HepG2 (cell line): ENCODE data around the gene PLEKHH3. TPM values are rescaled to one million over a fixed set of nuclear protein-coding genes. Genes with fewer than 3 reads are reported as not detected.

Source experiments
- BCL6 ChIP-seq: IDR thresholded peaks from 2 replicates; pipeline ENCODE4 v1.6.1; 2016; ENCODE audit warnings: missing genetic modification reagents, missing compliant biosample characterization
- CCAR2 ChIP-seq: fragments of 200-400 bp; formaldehyde crosslinking; optimal IDR thresholded peaks from 2 replicates; pipeline ENCODE3; 2018; ENCODE audit warnings: low read depth, mild to moderate bottlenecking, low read length, moderate library complexity
- DMAP1 ChIP-seq: IDR thresholded peaks from 2 replicates; pipeline ENCODE4 v1.6.1; 2016
- FOXM1 ChIP-seq: sonication (generic); formaldehyde crosslinking; IDR thresholded peaks from 2 replicates; pipeline ENCODE4 v1.5.0; 2020; ENCODE audit warnings: missing genetic modification reagents
- HOXA7 ChIP-seq: sonication (generic); formaldehyde crosslinking; IDR thresholded peaks from 2 replicates; pipeline ENCODE4 v1.8.1; 2022; ENCODE audit warnings: mild to moderate bottlenecking, missing genetic modification reagents, moderate library complexity
- KDM2A ChIP-seq: sonication (generic); formaldehyde crosslinking; IDR thresholded peaks from 2 replicates; pipeline ENCODE4 v1.4.0; 2020; ENCODE audit warnings: low read depth, missing genetic modification reagents, borderline replicate concordance
- MAZ ChIP-seq, 2 experiments: sonication (generic) in 1 of 2; formaldehyde crosslinking in 1 of 2; IDR thresholded peaks; 2 replicates each; pipeline versions ENCODE4 v1.5.0 to v1.6.1; 2012 to 2020; ENCODE audit warnings: low read depth in 2 of 2, mild to moderate bottlenecking in 2 of 2, borderline replicate concordance in 1 of 2, improper control_type of control experiment in 1 of 2, low read length in 1 of 2, missing genetic modification reagents in 1 of 2, moderate library complexity in 1 of 2
- NCOA1 ChIP-seq: sonication (generic); formaldehyde crosslinking; IDR thresholded peaks from 2 replicates; pipeline ENCODE4 v1.9.0; 2021; ENCODE audit warnings: missing genetic modification reagents
- POLR2AphosphoS2 ChIP-seq: IDR thresholded peaks from 2 replicates; pipeline ENCODE4 v1.6.1; 2011; ENCODE audit warnings: low read depth, low read length, improper control_type of control experiment
- RBM39 ChIP-seq: fragments of 200-400 bp; formaldehyde crosslinking; IDR thresholded peaks from one replicate; pipeline ENCODE4 v1.6.1; 2018; ENCODE audit warnings: antibody characterized with exemption, mild to moderate bottlenecking, low read depth, low read length; ENCODE audit not compliant: poor library complexity, severe bottlenecking
- SP1 ChIP-seq, 2 experiments: fragments of 450-650 bp in 1 of 2; sonication (generic) in 1 of 2; formaldehyde crosslinking in 1 of 2; IDR thresholded peaks; 2 replicates each; pipeline versions ENCODE4 v1.4.0 to v1.6.1; 2016 to 2020; ENCODE audit warnings: missing genetic modification reagents in 1 of 2
- SYNCRIP ChIP-seq: fragments of 200-400 bp; formaldehyde crosslinking; IDR thresholded peaks from 2 replicates; pipeline ENCODE4 v1.6.1; 2018; ENCODE audit warnings: mild to moderate bottlenecking, low read depth, low read length; ENCODE audit not compliant: insufficient read depth
- TBX2 ChIP-seq: sonication (generic); formaldehyde crosslinking; IDR thresholded peaks from 2 replicates; pipeline ENCODE4 v1.5.0; 2020; ENCODE audit warnings: missing genetic modification reagents, mild to moderate bottlenecking, borderline replicate concordance
- TRIM24 ChIP-seq: sonication (generic); formaldehyde crosslinking; IDR thresholded peaks from 2 replicates; pipeline ENCODE4 v1.8.0; 2022; ENCODE audit warnings: mild to moderate bottlenecking, missing genetic modification reagents
- ZC3H13 ChIP-seq: sonication (generic); formaldehyde crosslinking; IDR thresholded peaks from 2 replicates; pipeline ENCODE4 v1.8.1; 2023; ENCODE audit warnings: mild to moderate bottlenecking, missing genetic modification reagents, moderate library complexity
- ZFP62 ChIP-seq: sonication (generic); formaldehyde crosslinking; IDR thresholded peaks from 2 replicates; pipeline ENCODE4 v1.4.0; 2020; ENCODE audit warnings: missing genetic modification reagents
- ZNF343 ChIP-seq: sonication (generic); formaldehyde crosslinking; IDR thresholded peaks from 2 replicates; pipeline ENCODE4 v1.4.0; 2020; ENCODE audit warnings: mild to moderate bottlenecking, missing genetic modification reagents
- ZNF558 ChIP-seq: sonication (generic); formaldehyde crosslinking; IDR thresholded peaks from 2 replicates; pipeline ENCODE4 v1.9.0; 2022; ENCODE audit warnings: mild to moderate bottlenecking, missing genetic modification reagents, borderline replicate concordance
- polyA plus RNA-seq, 8 experiments: library from polyadenylated mRNA; depleted of rRNA in 3 of 8; stranded (reverse) in 7 of 8; unstranded in 1 of 8; fragments of >200 nt; fragmentation: Illumina TruSeq in 4 of 8; extraction: Trizol in 4 of 8; gene quantifications; 2 replicates each; pipeline versions ENCODE4 v1.2.1 to v1.2.3, GENCODE V29; 2011 to 2016; ENCODE audit warnings: low read depth in 4 of 8, missing spikeins in 1 of 8, mixed read lengths in 1 of 8; ENCODE audit not compliant: insufficient read depth in 1 of 8
- total RNA-seq, 5 experiments: library from RNA; depleted of rRNA; stranded (reverse); fragments of >200 nt; fragmentation: Illumina TruSeq; extraction: Trizol; gene quantifications; 2 replicates each; pipeline ENCODE4 v1.2.3, GENCODE V29; 2016; ENCODE audit warnings: low read depth in 1 of 5
- TF ChIP-seq, protein P1 (sequence below): sonication (generic); IDR thresholded peaks from 2 replicates; pipeline ENCODE4 v1.6.1; 2016; ENCODE audit warnings: low read depth, borderline replicate concordance
- TF ChIP-seq, protein P2 (sequence below): sonication (generic); formaldehyde crosslinking; IDR thresholded peaks from 2 replicates; pipeline ENCODE4 v1.4.0; 2020; ENCODE audit warnings: mild to moderate bottlenecking, missing genetic modification reagents
- TF ChIP-seq, protein P3 (sequence below): IDR thresholded peaks from 2 replicates; pipeline ENCODE4 v1.6.1; 2018; ENCODE audit warnings: missing genetic modification reagents
- TF ChIP-seq, protein P4 (sequence below): sonication (generic); formaldehyde crosslinking; IDR thresholded peaks from 2 replicates; pipeline ENCODE4 v1.5.0; 2020; ENCODE audit warnings: mild to moderate bottlenecking, missing genetic modification reagents, borderline replicate concordance
- TF ChIP-seq, protein P5 (sequence below): sonication (generic); formaldehyde crosslinking; IDR thresholded peaks from 2 replicates; pipeline ENCODE4 v1.8.1; 2023; ENCODE audit warnings: mild to moderate bottlenecking, missing genetic modification reagents
- TF ChIP-seq, protein P6 (sequence below): sonication (generic); formaldehyde crosslinking; IDR thresholded peaks from 2 replicates; pipeline ENCODE4 v1.5.1; 2020; ENCODE audit warnings: missing genetic modification reagents, mild to moderate bottlenecking, borderline replicate concordance

Gene PLEKHH3
- total and polyA plus RNA-seq, 2 of the 13 experiments (the other 11 are each of a cell fraction or from before 2014, with no cell fraction given) = 6.0 to 19.9 TPM

DNA sequence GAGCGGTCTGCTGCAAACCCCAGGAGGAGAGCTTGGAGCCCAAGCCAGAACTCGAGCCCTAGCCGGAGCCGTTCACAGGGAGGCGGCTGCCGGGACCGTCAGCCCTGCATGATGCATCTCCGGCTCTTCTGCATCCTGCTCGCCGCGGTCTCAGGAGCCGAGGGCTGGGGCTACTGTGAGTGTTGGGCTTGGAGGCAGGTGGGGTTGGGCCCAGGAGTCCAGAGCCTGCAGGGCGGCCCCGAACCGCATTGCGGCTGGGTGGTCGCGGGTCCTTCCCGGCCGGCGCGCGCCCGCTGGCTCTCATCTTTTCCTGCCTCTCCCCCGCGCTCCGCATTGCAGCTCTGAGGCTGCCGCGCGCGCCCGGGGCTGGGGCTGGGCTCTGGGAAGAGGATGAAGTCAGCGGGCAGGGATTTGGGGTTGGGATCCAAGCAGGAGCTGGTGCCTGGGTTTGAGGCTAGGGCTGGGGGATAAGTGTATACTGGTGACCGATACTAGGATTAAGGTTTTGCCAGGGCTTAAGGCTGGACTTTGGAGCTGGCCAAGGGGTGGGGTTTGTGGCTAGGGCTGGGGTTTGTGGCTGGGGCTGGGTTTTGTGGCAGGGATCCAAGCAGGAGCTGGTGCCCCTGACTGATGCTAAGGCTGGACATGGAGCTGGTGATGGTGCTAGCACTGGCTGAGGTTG is 6.1 kb upstream of the PLEKHH3 start (continued):
- TF ChIP-seq, protein P1, sequence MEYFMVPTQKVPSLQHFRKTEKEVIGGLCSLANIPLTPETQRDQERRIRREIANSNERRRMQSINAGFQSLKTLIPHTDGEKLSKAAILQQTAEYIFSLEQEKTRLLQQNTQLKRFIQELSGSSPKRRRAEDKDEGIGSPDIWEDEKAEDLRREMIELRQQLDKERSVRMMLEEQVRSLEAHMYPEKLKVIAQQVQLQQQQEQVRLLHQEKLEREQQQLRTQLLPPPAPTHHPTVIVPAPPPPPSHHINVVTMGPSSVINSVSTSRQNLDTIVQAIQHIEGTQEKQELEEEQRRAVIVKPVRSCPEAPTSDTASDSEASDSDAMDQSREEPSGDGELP = no peak
- TF ChIP-seq, protein P2, sequence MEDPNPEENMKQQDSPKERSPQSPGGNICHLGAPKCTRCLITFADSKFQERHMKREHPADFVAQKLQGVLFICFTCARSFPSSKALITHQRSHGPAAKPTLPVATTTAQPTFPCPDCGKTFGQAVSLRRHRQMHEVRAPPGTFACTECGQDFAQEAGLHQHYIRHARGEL (CRISPR knock-in tag) = peak; percentile 40; the same call in 1 of the 2 replicates
- TF ChIP-seq, protein P3, sequence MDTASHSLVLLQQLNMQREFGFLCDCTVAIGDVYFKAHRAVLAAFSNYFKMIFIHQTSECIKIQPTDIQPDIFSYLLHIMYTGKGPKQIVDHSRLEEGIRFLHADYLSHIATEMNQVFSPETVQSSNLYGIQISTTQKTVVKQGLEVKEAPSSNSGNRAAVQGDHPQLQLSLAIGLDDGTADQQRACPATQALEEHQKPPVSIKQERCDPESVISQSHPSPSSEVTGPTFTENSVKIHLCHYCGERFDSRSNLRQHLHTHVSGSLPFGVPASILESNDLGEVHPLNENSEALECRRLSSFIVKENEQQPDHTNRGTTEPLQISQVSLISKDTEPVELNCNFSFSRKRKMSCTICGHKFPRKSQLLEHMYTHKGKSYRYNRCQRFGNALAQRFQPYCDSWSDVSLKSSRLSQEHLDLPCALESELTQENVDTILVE (CRISPR knock-in tag) = peak; percentile 19
- no peak for TF ChIP-seq ZNF343 (CRISPR knock-in tag)
- no peak for TF ChIP-seq TRIM24 (CRISPR knock-in tag)
- no peak for TF ChIP-seq ZC3H13 (CRISPR knock-in tag)
- TF ChIP-seq, protein P4, sequence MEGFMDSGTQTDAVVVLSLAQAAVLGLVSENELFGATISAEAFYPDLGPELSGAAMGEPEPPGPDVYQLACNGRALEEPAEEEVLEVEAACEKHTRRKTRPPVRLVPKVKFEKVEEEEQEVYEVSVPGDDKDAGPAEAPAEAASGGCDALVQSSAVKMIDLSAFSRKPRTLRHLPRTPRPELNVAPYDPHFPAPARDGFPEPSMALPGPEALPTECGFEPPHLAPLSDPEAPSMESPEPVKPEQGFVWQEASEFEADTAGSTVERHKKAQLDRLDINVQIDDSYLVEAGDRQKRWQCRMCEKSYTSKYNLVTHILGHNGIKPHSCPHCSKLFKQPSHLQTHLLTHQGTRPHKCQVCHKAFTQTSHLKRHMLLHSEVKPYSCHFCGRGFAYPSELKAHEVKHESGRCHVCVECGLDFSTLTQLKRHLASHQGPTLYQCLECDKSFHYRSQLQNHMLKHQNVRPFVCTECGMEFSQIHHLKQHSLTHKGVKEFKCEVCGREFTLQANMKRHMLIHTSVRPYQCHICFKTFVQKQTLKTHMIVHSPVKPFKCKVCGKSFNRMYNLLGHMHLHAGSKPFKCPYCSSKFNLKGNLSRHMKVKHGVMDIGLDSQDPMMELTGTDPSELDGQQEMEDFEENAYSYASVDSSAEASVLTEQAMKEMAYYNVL (CRISPR knock-in tag) = peak; percentile 69; the same call in 1 of the 2 replicates
- no peak for TF ChIP-seq SYNCRIP
- TF ChIP-seq NCOA1 (CRISPR knock-in tag) = no peak
- peak; percentile 4; the same call in 1 of the 2 replicates for TF ChIP-seq BCL6
- TF ChIP-seq MAZ (IDR thresholded peaks at IDR 0.05; ENCODE audit: borderline replicate concordance, low read depth, low read length) = no peak
- no peak for TF ChIP-seq MAZ (CRISPR knock-in tag; IDR thresholded peaks at IDR 0.05; ENCODE audit: low read depth)
- no peak; the same call in 1 of the 2 replicates for TF ChIP-seq DMAP1 (CRISPR knock-in tag)
- TF ChIP-seq, protein P5, sequence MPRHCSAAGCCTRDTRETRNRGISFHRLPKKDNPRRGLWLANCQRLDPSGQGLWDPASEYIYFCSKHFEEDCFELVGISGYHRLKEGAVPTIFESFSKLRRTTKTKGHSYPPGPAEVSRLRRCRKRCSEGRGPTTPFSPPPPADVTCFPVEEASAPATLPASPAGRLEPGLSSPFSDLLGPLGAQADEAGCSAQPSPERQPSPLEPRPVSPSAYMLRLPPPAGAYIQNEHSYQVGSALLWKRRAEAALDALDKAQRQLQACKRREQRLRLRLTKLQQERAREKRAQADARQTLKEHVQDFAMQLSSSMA (CRISPR knock-in tag) = no peak
- no peak for TF ChIP-seq RBM39
- TF ChIP-seq KDM2A = no peak
- no peak for TF ChIP-seq ZFP62 (CRISPR knock-in tag)
- TF ChIP-seq ZNF558 (CRISPR knock-in tag) = no peak; the same call in 1 of the 2 replicates
- no peak for TF ChIP-seq FOXM1 (CRISPR knock-in tag)
- no peak for TF ChIP-seq SP1 (IDR thresholded peaks at IDR 0.05)
- no peak for TF ChIP-seq SP1 (CRISPR knock-in tag; IDR thresholded peaks at IDR 0.05)
- TF ChIP-seq, protein P6, sequence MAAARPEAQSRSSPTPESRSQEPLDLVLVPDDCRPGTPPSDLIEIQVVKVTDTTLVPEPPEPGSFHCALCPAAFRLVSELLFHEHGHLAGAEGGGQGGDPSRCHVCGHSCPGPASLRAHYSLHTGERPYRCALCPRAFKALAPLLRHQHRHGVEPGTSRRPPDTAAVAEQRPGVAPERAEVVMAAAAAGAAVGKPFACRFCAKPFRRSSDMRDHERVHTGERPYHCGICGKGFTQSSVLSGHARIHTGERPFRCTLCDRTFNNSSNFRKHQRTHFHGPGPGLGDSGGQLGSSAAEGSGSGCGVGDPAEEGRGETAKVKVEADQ (CRISPR knock-in tag) = 0 out of 2 replicates have a peak, but pooled peaks have one; percentile 13
- TF ChIP-seq CCAR2 = no peak
- no peak for TF ChIP-seq POLR2AphosphoS2
- no peak for TF ChIP-seq TBX2 (CRISPR knock-in tag)
- no peak for TF ChIP-seq HOXA7
